Neuronal stem cell (in vitro differentiated cells): ENCODE results near the gene JAKMIP1.

Experiments used
- DNase-seq: peaks from one replicate; pipeline ENCODE4 v3.0.0-alpha.2; 2013; ENCODE audit warnings: low spot score
- H2AFZ ChIP-seq: one replicate; pipeline ENCODE4 v1.6.1; 2013; ENCODE audit warnings: mild to moderate bottlenecking, low read length, inconsistent platforms
- H2AK5ac ChIP-seq: 2 replicates; pipeline ENCODE4 v1.6.1; 2013; ENCODE audit warnings: low read depth, mild to moderate bottlenecking, inconsistent platforms, low read length, moderate library complexity, mixed read lengths
- H2BK120ac ChIP-seq: 2 replicates; pipeline ENCODE4 v1.6.1; 2013; ENCODE audit warnings: low read depth, mild to moderate bottlenecking, inconsistent platforms, low read length, moderate library complexity, mixed read lengths
- H2BK12ac ChIP-seq: one replicate; pipeline ENCODE4 v1.6.1; 2013; ENCODE audit warnings: low read length, inconsistent platforms
- H2BK15ac ChIP-seq: 2 replicates; pipeline ENCODE4 v1.6.1; 2013; ENCODE audit warnings: mild to moderate bottlenecking, low read length, inconsistent platforms, mixed read lengths
- H2BK5ac ChIP-seq: one replicate; pipeline ENCODE4 v1.6.1; 2013; ENCODE audit warnings: inconsistent platforms, mild to moderate bottlenecking, low read length, moderate library complexity
- H3K14ac ChIP-seq: one replicate; pipeline ENCODE4 v1.6.1; 2013; ENCODE audit warnings: low read length, inconsistent platforms
- H3K18ac ChIP-seq: 2 replicates; pipeline ENCODE4 v1.6.1; 2013; ENCODE audit warnings: low read length, inconsistent platforms
- H3K23ac ChIP-seq: 2 replicates; pipeline ENCODE4 v1.6.1; 2013; ENCODE audit warnings: low read depth, mild to moderate bottlenecking, mixed read lengths, low read length, inconsistent platforms; ENCODE audit not compliant: poor library complexity
- H3K27ac ChIP-seq: replicated peaks from 3 replicates; pipeline ENCODE4 v1.5.1; 2013; ENCODE audit warnings: low read length, inconsistent platforms
- H3K27me3 ChIP-seq, 3 experiments: 2 replicates each; pipeline ENCODE4 v1.6.1; 2013; ENCODE audit warnings: low read length in 3 of 3, mild to moderate bottlenecking in 2 of 3, inconsistent platforms in 1 of 3, low read depth in 1 of 3, mixed read lengths in 1 of 3, moderate library complexity in 1 of 3; ENCODE audit not compliant: control insufficient read depth in 3 of 3, insufficient read depth in 3 of 3
- H3K36me3 ChIP-seq, 2 donors: replicated peaks in 1 of 2; 2 replicates each; pipeline ENCODE4 v1.6.1; 2013; ENCODE audit warnings: low read length in 2 of 2; ENCODE audit not compliant: control insufficient read depth in 2 of 2, insufficient read depth in 2 of 2
- H3K4ac ChIP-seq: 2 replicates; pipeline ENCODE4 v1.6.1; 2013; ENCODE audit warnings: inconsistent platforms, mild to moderate bottlenecking, low read length, moderate library complexity
- H3K4me1 ChIP-seq, 2 donors: 1 replicate in 1 of 2; 2 replicates in 1 of 2; pipeline ENCODE4 v1.6.1; 2013; ENCODE audit warnings: low read length in 2 of 2, low read depth in 1 of 2; ENCODE audit not compliant: control insufficient read depth in 2 of 2, insufficient read depth in 1 of 2
- H3K4me2 ChIP-seq: one replicate; pipeline ENCODE4 v1.6.1; 2013; ENCODE audit warnings: mild to moderate bottlenecking, low read length, inconsistent platforms; ENCODE audit not compliant: insufficient read depth, poor library complexity, severe bottlenecking
- H3K4me3 ChIP-seq, 2 donors: 2 replicates each; pipeline ENCODE4 v1.5.1; 2013; ENCODE audit warnings: low read length in 2 of 2, mild to moderate bottlenecking in 2 of 2, inconsistent platforms in 1 of 2, moderate library complexity in 1 of 2
- H3K79me1 ChIP-seq: one replicate; pipeline ENCODE4 v1.6.1; 2013; ENCODE audit warnings: low read depth, mild to moderate bottlenecking, inconsistent platforms, low read length, moderate library complexity
- H3K9ac ChIP-seq: one replicate; pipeline ENCODE4 v1.6.1; 2013; ENCODE audit warnings: mild to moderate bottlenecking, low read depth, low read length, inconsistent platforms; ENCODE audit not compliant: poor library complexity
- H3K9me3 ChIP-seq, 2 donors: replicated peaks in 1 of 2; 2 replicates each; pipeline versions ENCODE3 to v1.6.1; 2013; ENCODE audit warnings: low read length in 2 of 2, mild to moderate bottlenecking in 2 of 2, inconsistent platforms in 1 of 2, low read depth in 1 of 2, mixed read lengths in 1 of 2, moderate library complexity in 1 of 2; ENCODE audit not compliant: control insufficient read depth in 2 of 2, insufficient read depth in 1 of 2
- H4K8ac ChIP-seq: one replicate; pipeline ENCODE4 v1.6.1; 2013; ENCODE audit warnings: low read depth, mild to moderate bottlenecking, inconsistent platforms, low read length, moderate library complexity
- H4K91ac ChIP-seq: one replicate; pipeline ENCODE4 v1.6.1; 2013; ENCODE audit warnings: low read length, low read depth, mild to moderate bottlenecking, inconsistent platforms; ENCODE audit not compliant: poor library complexity
- WGBS, 2 donors: extraction: QIAGEN DNeasy Blood & Tissue Kit; methylation state at CpG; one replicate each; pipeline ENCODE4 v1.1.7; 2013; ENCODE audit warnings: missing lambda C conversion rate in 2 of 2, mixed read lengths in 1 of 2; ENCODE audit not compliant: insufficient read length in 2 of 2, insufficient replicate concordance in 1 of 2; ENCODE audit errors: extremely low coverage in 2 of 2; 5-methylcytosine and 5-hydroxymethylcytosine counted together

Gene JAKMIP1

GRCh38 chr4:6126971-6127745, 73.2 kb downstream of the JAKMIP1 start:
- no CpG with 5 or more reads among the region's 20 CpGs for WGBS, 2 donors
- H3K18ac ChIP-seq, result peak overlapping the region; percentile 22
- peak overlapping the region; percentile 86 for H3K4ac ChIP-seq
- no peak overlapping the region for H3K14ac ChIP-seq
- peak overlapping the region; percentile 69 for H2BK120ac ChIP-seq
- peak overlapping the region; percentile 81 for H2BK15ac ChIP-seq
- no peak overlapping the region for H2AFZ ChIP-seq
- peak overlapping the region; percentile 68 for H4K91ac ChIP-seq
- H2BK5ac ChIP-seq, result peak overlapping the region; percentile 90
- no peaks in the 10 kb centered on the region for H3K9me3 ChIP-seq
- H3K27ac ChIP-seq, result no peak overlapping the region
- peaks cover 0 to 4% (median 2%) of the 10 kb centered on the region in 3 experiments for H3K27me3 ChIP-seq
- H2BK12ac ChIP-seq, result peak overlapping the region; percentile 11
- peaks cover 0 to 18% of the 10 kb centered on the region in 2 donors for H3K4me1 ChIP-seq
- H3K4me3 ChIP-seq, result peak overlapping the region in 1 of 2 donors; percentile 67
- H2AK5ac ChIP-seq, result peak overlapping the region; percentile 31
- H4K8ac ChIP-seq, result no peak overlapping the region
- H3K4me2 ChIP-seq, result no peak overlapping the region
- no peaks in the 10 kb centered on the region for H3K36me3 ChIP-seq
- DNase-seq, result no peak
- peak overlapping the region; percentile 56 for H3K9ac ChIP-seq
- peak overlapping the region; percentile 8 for H3K23ac ChIP-seq
- H3K79me1 ChIP-seq, result peaks cover 2% of the 10 kb centered on the region

- Histone ChIP-seq H3K14ac (no peak overlapping the region), H3K36me3 (no peaks in the 10 kb centered on the region), H3K9me3 (no peaks in the 10 kb centered on the region), H2BK12ac (no peak overlapping the region), H3K4me3 (no peak overlapping the region), H3K27ac (no peak overlapping the region), H3K9ac (no peak overlapping the region), H4K8ac (no peak overlapping the region), H3K4me1 (peaks cover 0 to 18% of the 10 kb centered on the region in 2 donors), H4K91ac (no peak overlapping the region), H3K23ac (no peak overlapping the region), H2BK15ac (no peak overlapping the region), H2AFZ (no peak overlapping the region), H2AK5ac (peak overlapping the region; percentile 53), H3K4me2 (no peak overlapping the region), H3K79me1 (peaks cover 2% of the 10 kb centered on the region), H3K27me3 (peaks cover 0 to 8% (median 2%) of the 10 kb centered on the region in 3 experiments), H2BK120ac (no peak overlapping the region), H3K18ac (peak overlapping the region; percentile 6), H3K4ac (no peak overlapping the region), H2BK5ac (no peak overlapping the region)
- WGBS, 2 donors, result no CpG with 5 or more reads among the region's 5 CpGs
- no peak for DNase-seq
Measured at GRCh38 chr4:6125103-6125651, 75.2 kb downstream of the JAKMIP1 start.

GRCh38 chr4:6124386-6125102, 75.8 kb downstream of the JAKMIP1 start:
- Histone ChIP-seq H3K23ac (no peak overlapping the region), H3K9me3 (no peaks in the 10 kb centered on the region), H2BK120ac (peak overlapping the region; percentile 12), H3K27me3 (peaks cover 0 to 12% (median 2%) of the 10 kb centered on the region in 3 experiments), H3K79me1 (peaks cover 2% of the 10 kb centered on the region), H3K18ac (peak overlapping the region; percentile 44), H3K4me3 (no peak overlapping the region), H3K9ac (no peak overlapping the region), H3K4me2 (no peak overlapping the region), H2AFZ (no peak overlapping the region), H3K4ac (no peak overlapping the region), H2BK15ac (peak overlapping the region; percentile 41), H3K14ac (no peak overlapping the region), H4K91ac (no peak overlapping the region), H2AK5ac (peak overlapping the region; percentile 53), H3K36me3 (no peaks in the 10 kb centered on the region), H2BK12ac (peak overlapping the region; percentile 79), H3K27ac (no peak overlapping the region), H2BK5ac (no peak overlapping the region), H3K4me1 (peaks cover 0 to 18% of the 10 kb centered on the region in 2 donors), H4K8ac (no peak overlapping the region)
- no CpG with 5 or more reads among the region's 6 CpGs for WGBS, 2 donors
- no peak for DNase-seq

GRCh38 chr4:6123976-6124375, 76.4 kb downstream of the JAKMIP1 start:
- no peak overlapping the region for H2AFZ ChIP-seq
- no peaks in the 10 kb centered on the region for H3K9me3 ChIP-seq
- H4K91ac ChIP-seq, result no peak overlapping the region
- H2BK5ac ChIP-seq, result no peak overlapping the region
- WGBS, 2 donors, result no CpG with 5 or more reads among the region's 13 CpGs
- no peak overlapping the region for H3K23ac ChIP-seq
- no peak overlapping the region for H4K8ac ChIP-seq
- H3K36me3 ChIP-seq, result no peaks in the 10 kb centered on the region
- no peak for DNase-seq
- H2BK120ac ChIP-seq, result peak overlapping the region; percentile 12
- peak overlapping the region; percentile 41 for H2BK15ac ChIP-seq
- no peak overlapping the region for H3K27ac ChIP-seq
- no peak overlapping the region for H3K9ac ChIP-seq
- H2BK12ac ChIP-seq, result peak overlapping the region; percentile 79
- H3K27me3 ChIP-seq, result peaks cover 0 to 15% (median 2%) of the 10 kb centered on the region in 3 experiments
- H3K4ac ChIP-seq, result no peak overlapping the region
- H3K4me1 ChIP-seq, result peaks cover 0 to 18% of the 10 kb centered on the region in 2 donors
- peak overlapping the region; percentile 53 for H2AK5ac ChIP-seq
- H3K79me1 ChIP-seq, result peaks cover 2% of the 10 kb centered on the region
- no peak overlapping the region for H3K4me2 ChIP-seq
- H3K14ac ChIP-seq, result no peak overlapping the region
- no peak overlapping the region for H3K4me3 ChIP-seq
- H3K18ac ChIP-seq, result no peak overlapping the region
